Vagina (tissue), 2 donors: Measurements from ENCODE around the gene FZD8. TPM values are rescaled to one million over a fixed set of nuclear protein-coding genes. Genes with fewer than 3 reads are reported as not detected.

Experiments
- DNase-seq, 2 donors: peaks; one replicate each; pipeline ENCODE4 v3.0.0-alpha.2; 2017; ENCODE audit errors: extremely low spot score in 2 of 2
- H3K27ac ChIP-seq: fragments of 200-600 bp; sonication (generic); one replicate; pipeline ENCODE4 v1.5.1; 2019
- H3K27me3 ChIP-seq: fragments of 200-600 bp; sonication (generic); one replicate; pipeline ENCODE4 v1.5.1; 2019
- H3K36me3 ChIP-seq, 2 donors: fragments of 200-600 bp; sonication (generic); one replicate each; pipeline ENCODE4 v1.5.1; 2017 to 2019
- H3K4me1 ChIP-seq: fragments of 200-600 bp; sonication (generic); one replicate; pipeline ENCODE4 v1.5.1; 2019
- H3K4me3 ChIP-seq, 2 donors: fragments of 200-600 bp; sonication (generic); 1 replicate in 1 of 2; 2 replicates in 1 of 2; pipeline ENCODE4 v1.5.1; 2016 to 2019
- H3K9me3 ChIP-seq: fragments of 200-600 bp; sonication (generic); one replicate; pipeline ENCODE4 v1.5.1; 2019
- CTCF ChIP-seq, 3 experiments: fragments of 450-650 bp in 2 of 3; fragments of 200-600 bp in 1 of 3; sonication (generic) in 1 of 3; IDR thresholded peaks; one replicate each; pipeline ENCODE4 v1.5.1; 2017 to 2019; ENCODE audit warnings: antibody characterized with exemption in 3 of 3, mild to moderate bottlenecking in 2 of 3, moderate library complexity in 2 of 3
- POLR2A ChIP-seq, 2 donors: fragments of 450-650 bp; IDR thresholded peaks; one replicate each; pipeline ENCODE4 v1.6.1; 2017; ENCODE audit warnings: antibody characterized with exemption in 2 of 2, mild to moderate bottlenecking in 2 of 2, moderate library complexity in 2 of 2
- POLR2AphosphoS5 ChIP-seq, 2 donors: sonication (generic); formaldehyde crosslinking; IDR thresholded peaks; one replicate each; pipeline ENCODE4 v1.9.0; 2017; ENCODE audit warnings: antibody characterized with exemption in 2 of 2, mild to moderate bottlenecking in 2 of 2, low read depth in 1 of 2; ENCODE audit not compliant: insufficient read depth in 1 of 2
- intact Hi-C: fragments of 100-400 bp; cut with DNase I; formaldehyde crosslinking; loops from one replicate; pipeline ENCODE4 v1.15.1; 2023
- total RNA-seq: library from RNA; depleted of rRNA; stranded (reverse); fragments of >200 nt; gene quantifications from one replicate; pipeline ENCODE4 v1.2.3, GENCODE V29; 2016

The FZD8 gene
- total RNA-seq, 1 donor from 2014 or later = 7.6 TPM

- intact Hi-C loops = loop anchor here (5.0 kb wide), 1 partner anchor 1138 kb away; no protein-coding TSS in a partner anchor
- peak overlapping the region; percentile 46 to 50 for H3K4me3 ChIP-seq
- H3K4me1 ChIP-seq = peaks cover 31% of the 10 kb centered on the region
- H3K27me3 ChIP-seq = no peaks in the 10 kb centered on the region
- no peaks in the 10 kb centered on the region for H3K9me3 ChIP-seq
- TF ChIP-seq CTCF (IDR thresholded peaks at IDR 0.05) = no peak
- H3K36me3 ChIP-seq = no peaks in the 10 kb centered on the region
- no peak overlapping the region for H3K27ac ChIP-seq
- no peak for DNase-seq
Observed at GRCh38 chr10:35639021-35639727, 2.9 kb downstream of the FZD8 start.

GRCh38 chr10:35638101-35638500 lies 4.0 kb downstream of the FZD8 start:
- Histone ChIP-seq H3K27ac (no peak overlapping the region), H3K27me3 (no peaks in the 10 kb centered on the region), H3K4me1 (peaks cover 21% of the 10 kb centered on the region), H3K4me3 (no peak overlapping the region), H3K36me3 (no peaks in the 10 kb centered on the region), H3K9me3 (no peaks in the 10 kb centered on the region)
- no peak for DNase-seq
- intact Hi-C loops = loop anchor here (5.0 kb wide), 1 partner anchor 1139 kb away; no protein-coding TSS in a partner anchor
- TF ChIP-seq POLR2A (IDR thresholded peaks at IDR 0.05) = no peak
- no peak for TF ChIP-seq POLR2AphosphoS5 (IDR thresholded peaks at IDR 0.05; ENCODE audit: insufficient read depth in 1 of 2, low read depth in 1 of 2)
- TF ChIP-seq CTCF (IDR thresholded peaks at IDR 0.05) = no peak

- Histone ChIP-seq H3K4me3 (no peak overlapping the region), H3K27ac (no peak overlapping the region)
- intact Hi-C loops = loop anchor here (5.0 kb wide), 1 partner anchor 1140 kb away; no protein-coding TSS in a partner anchor
Observed at GRCh38 chr10:35637462-35637861, 4.6 kb downstream of the FZD8 start.

GRCh38 chr10:35636956-35637355 lies 5.1 kb downstream of the FZD8 start:
- no peak for TF ChIP-seq POLR2A (IDR thresholded peaks at IDR 0.05)
- TF ChIP-seq CTCF (IDR thresholded peaks at IDR 0.05) = no peak
- TF ChIP-seq POLR2AphosphoS5 (IDR thresholded peaks at IDR 0.05; ENCODE audit: insufficient read depth in 1 of 2, low read depth in 1 of 2) = no peak
- Histone ChIP-seq H3K4me3 (no peak overlapping the region), H3K27me3 (no peaks in the 10 kb centered on the region), H3K4me1 (peaks cover 12% of the 10 kb centered on the region), H3K9me3 (no peaks in the 10 kb centered on the region), H3K36me3 (no peaks in the 10 kb centered on the region), H3K27ac (no peak overlapping the region)
- intact Hi-C loops = loop anchor here (5.0 kb wide), 1 partner anchor 1140 kb away; no protein-coding TSS in a partner anchor
- no peak for DNase-seq

More at GRCh38 chr10:35637462-35637861, 4.6 kb downstream of the FZD8 start:
- H3K36me3 ChIP-seq = no peaks in the 10 kb centered on the region
- no peaks in the 10 kb centered on the region for H3K27me3 ChIP-seq
- TF ChIP-seq CTCF (IDR thresholded peaks at IDR 0.05) = no peak
- TF ChIP-seq POLR2AphosphoS5 (IDR thresholded peaks at IDR 0.05; ENCODE audit: insufficient read depth in 1 of 2, low read depth in 1 of 2) = no peak
- no peak for TF ChIP-seq POLR2A (IDR thresholded peaks at IDR 0.05)
- H3K4me1 ChIP-seq = peaks cover 14% of the 10 kb centered on the region
- no peaks in the 10 kb centered on the region for H3K9me3 ChIP-seq
- no peak for DNase-seq

GRCh38 chr10:35635576-35635975 lies 6.5 kb downstream of the FZD8 start:
- no peaks in the 10 kb centered on the region for H3K9me3 ChIP-seq
- TF ChIP-seq CTCF (IDR thresholded peaks at IDR 0.05) (peak; percentile 51 to 91 (median 81)), POLR2AphosphoS5 (IDR thresholded peaks at IDR 0.05; ENCODE audit: insufficient read depth in 1 of 2, low read depth in 1 of 2) (peak in 1 of 2 donors; percentile 59), POLR2A (IDR thresholded peaks at IDR 0.05) (no peak)
- H3K27me3 ChIP-seq = no peaks in the 10 kb centered on the region
- H3K36me3 ChIP-seq = no peaks in the 10 kb centered on the region
- no peak for DNase-seq
- H3K4me1 ChIP-seq = peaks cover 7% of the 10 kb centered on the region
- H3K4me3 ChIP-seq = no peak overlapping the region
- intact Hi-C loops = loop anchor here (5.0 kb wide), 1 partner anchor 1142 kb away; no protein-coding TSS in a partner anchor
- H3K27ac ChIP-seq = no peak overlapping the region
